ELR (cell line): ENCODE results near the gene NCAPG2.
"Not testable (repeated sequence)": the region's sequence is repeated elsewhere in the genome, so short reads cannot be mapped to it uniquely, and the experiment has no call there.

ENCODE experiments used
- DNase-seq: peaks from one replicate; pipeline ENCODE4 v3.0.0-alpha.2; 2015; ENCODE audit warnings: low read depth

The NCAPG2 gene

DNA sequence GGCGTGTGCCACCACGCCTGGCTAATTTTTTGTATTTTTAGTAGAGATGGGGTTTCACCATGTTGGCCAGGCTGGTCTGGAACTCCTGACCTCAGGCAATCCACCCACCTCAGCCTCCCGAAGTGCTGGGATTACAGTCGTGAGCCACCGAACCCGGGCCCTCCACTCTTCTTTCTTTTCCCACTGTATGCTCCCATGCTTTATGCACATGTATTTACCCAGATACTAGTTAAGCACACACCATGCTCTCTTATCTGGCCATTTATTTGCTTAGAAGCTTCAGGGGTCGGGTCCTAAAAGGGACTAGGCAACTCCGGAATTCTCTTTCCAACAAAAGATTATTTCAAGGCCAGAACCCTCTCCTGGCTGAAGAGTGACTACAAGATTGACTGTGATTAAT lies 78.3 kb downstream of the NCAPG2 start:
- DNase-seq = not testable (repeated sequence)

DNA sequence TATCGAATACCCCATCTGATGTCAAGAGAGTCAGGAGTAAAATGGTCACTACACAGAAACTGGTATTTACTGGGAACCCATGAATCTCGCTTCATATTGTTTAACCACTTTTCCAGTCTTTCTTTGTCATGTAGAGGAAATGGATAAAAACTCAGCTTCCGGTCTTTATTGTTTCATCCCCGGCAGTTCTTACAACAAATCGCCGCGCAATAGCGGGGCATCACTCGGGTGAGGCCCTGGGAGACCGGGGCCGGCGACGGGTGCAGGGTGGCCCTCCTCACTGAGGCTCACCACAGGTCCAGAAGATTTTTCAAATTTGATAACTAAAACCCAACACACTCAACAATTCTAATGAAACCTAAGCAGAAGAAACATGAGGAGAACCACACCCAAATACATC lies 81.4 kb downstream of the NCAPG2 start:
- DNase-seq = no peak

DNA sequence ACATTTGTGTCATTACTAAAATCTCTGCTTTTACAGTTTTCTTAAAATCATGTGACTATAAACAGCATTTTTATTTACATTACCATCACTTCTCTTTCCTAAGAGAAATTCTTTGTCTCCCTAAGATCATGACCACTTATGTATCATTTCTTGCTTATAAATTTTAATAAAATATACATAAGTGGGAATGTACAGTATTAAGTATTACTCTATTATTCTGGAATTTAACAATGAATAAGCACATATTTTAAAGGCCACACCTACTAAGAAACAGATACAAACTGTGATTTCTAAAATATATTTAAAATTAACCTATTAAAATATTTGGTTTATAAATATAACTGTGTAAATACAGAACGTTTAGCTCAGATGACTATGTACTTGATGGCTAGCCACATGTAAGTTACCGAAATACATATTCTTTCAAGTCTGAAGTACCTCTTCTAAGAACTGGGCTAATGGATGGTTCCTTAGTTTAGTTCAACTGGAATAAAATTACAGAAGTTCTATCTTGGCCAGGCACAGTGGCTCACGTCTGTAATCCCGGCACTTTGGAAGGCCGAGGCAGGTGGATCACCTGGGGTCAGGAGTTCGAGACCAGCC lies 83.7 kb downstream of the NCAPG2 start:
- DNase-seq = no peak

DNA sequence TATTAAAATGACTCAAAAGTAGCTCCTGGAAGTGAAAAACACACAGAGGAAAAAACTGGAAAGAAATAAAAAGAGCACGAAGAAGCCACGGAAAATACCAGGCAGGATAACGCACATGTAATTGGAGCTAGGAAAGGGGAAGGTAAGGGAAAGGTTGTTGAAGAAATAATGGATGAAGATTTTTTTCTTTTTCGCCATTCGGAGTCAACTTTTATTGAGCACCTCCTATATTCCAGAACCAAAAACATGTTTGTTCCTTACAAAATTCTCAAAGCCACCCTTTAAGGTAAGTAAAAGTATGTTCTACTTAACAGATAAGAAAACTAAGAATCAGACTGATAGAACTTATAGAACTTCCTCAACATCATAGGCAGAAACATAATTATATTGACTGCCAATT lies 84.2 kb downstream of the NCAPG2 start:
- no peak for DNase-seq

DNA sequence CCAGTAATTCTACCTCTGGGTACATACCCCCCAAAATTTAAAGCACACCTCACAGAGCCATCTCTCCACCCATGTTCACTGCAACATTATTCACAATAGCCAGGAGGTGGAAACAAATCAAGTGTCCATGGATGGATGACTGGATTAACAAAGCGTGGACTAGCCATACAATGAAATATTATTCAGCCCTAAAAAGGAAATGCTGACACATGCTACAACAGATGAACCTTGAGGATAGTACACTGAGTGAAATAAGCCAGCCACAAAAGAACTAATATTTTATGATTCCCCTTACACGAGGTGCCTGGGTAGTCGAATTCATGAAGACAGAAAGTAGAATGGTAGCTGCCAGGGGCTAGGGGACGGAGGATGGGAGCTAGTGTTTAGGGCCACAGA lies 85.9 kb downstream of the NCAPG2 start:
- no peak for DNase-seq

DNA sequence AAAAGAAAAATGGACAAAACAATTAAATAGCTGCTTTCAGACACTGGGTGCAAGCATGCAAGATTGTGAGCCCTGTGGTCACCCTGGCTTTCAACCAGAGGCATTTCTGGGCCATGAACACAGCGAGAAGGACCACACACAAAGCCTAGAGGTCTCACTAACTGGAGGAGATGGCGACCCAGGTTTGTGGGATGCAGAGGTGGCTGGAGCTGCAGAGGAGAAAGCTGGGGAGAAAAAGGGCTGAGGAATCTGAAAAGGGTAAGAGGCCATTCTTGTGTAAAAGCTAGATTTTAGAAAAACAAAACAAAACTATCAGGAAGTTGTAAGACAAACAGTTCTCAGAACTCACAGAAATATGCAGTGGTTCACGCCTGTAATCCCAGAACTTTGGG lies 86.9 kb downstream of the NCAPG2 start:
- no peak for DNase-seq

DNA sequence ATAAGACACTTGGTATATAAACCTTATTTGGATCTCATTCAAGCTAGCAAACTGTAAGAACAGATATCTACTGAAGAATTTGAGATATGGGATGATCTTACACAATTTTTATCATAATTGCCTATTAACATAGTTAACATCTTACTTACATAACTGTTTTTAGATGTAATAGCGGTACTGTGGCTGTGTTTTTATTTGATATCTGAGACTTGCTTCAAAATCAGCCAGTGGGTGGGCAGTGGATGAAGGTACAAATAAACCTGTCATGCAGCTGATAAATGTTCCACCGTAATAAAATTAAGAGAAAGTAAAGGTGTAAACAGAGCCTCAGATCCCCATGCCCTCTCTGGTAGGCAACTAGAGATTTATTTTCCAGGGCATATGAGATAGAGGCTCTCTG lies 88.6 kb downstream of the NCAPG2 start:
- no peak for DNase-seq

DNA sequence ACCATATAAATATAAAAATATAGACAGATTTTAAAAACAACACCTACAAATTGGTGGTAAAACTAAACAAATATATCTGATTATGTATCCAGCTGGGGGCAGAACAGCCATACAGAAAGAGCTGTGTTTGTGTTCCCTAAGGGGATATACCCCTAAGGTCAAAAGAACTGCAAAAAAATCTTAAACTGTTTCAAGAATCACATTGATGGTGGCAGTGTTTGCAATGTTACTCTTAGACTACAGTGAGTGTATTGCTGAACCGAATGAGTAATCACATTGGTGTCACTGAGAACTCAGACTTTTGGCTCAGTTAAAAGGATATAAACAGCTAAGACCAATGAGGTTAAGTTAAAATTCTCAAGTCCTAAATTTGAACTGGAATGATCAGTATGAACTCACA lies 89.9 kb downstream of the NCAPG2 start:
- DNase-seq = peak; percentile 41

DNA sequence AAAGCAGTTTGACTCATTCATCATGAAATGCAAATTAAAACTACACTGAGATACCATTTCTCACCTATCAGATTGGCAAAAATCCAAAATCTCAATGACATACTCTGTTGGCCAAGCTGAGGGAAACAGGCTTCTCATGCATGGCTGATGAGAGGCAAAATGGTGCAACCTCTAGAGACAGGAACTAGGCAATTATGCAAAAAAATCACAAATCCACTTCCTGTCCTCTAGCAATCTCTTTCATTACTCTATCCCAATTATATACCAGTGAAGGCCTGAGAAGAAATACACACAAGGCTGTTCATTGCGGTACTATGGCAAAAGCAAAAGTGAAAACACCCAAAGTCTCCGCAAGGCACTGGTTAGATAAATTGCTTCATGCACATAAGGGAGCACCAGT lies 91.1 kb downstream of the NCAPG2 start:
- no peak for DNase-seq

DNA sequence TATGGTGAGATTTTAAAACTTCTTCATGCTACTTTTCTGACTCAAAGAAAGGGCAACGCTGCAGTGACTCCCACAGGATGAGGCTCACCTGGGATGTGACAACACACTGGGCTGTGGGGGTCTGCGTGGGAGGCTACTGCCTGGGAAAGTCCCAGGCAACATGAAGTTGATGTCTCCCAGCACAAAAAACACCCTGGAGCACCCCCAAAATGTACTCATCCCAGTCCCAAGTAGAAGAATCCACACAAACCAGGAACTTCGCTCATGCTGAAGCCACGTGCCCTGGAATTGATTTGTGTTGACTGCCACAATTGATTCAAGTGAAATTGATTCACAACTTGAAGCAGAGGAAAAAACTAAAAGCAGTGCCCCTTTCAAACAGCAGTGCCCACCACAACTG lies 92.1 kb downstream of the NCAPG2 start:
- DNase-seq = no peak

DNA sequence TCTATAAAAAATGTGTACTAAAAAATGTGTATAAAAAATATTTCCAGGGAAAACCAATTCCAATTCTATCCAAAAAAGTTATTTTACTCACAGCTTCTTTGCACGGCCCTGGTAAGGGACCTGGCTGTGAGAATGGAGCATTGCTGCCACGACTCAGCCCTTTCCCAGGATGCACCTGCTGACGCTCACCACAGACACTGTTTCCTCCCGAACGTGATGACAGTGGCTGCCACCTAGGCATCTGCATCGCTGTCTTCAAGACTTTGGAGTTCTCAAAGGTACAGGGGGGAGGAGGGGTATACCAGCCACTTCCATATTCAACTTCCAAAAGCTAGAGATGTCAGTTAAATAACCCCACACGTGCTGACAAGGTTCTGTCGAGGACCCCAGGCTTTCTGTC lies 93.1 kb downstream of the NCAPG2 start:
- no peak for DNase-seq

DNA sequence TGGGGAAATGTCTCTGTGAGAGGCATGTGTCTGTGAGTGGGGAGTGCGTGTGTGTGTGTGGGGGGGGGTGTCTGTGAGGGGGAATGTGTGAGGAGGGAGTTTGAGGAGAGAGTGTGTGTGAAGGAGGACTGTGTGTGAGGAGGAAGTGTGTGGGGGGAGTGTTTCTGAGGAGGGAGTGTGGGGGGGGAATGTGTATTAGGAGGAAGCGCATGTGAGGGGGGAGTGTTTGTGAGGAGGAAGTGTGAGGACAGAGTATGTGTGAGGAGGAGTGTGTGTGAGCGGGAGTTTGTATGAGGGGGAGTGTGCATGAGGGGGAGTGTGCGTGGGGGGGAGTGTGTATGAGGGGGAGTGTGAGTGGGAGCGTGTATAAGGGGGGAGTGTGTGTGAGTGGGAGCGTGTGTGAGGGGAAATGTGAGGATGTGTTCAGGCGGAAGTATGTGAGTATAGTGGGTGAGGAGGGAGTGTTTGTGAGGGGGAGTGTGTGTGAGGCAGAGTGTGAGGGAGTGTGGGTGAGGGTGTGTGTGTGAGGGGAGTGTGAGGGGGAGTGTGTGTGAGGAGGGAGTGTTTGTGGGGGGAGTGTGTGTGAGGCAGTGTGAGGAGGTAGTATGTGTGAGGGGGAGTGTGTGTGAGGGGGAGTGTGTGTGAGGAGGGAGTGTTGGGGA lies 95.2 kb downstream of the NCAPG2 start:
- no peak for DNase-seq

DNA sequence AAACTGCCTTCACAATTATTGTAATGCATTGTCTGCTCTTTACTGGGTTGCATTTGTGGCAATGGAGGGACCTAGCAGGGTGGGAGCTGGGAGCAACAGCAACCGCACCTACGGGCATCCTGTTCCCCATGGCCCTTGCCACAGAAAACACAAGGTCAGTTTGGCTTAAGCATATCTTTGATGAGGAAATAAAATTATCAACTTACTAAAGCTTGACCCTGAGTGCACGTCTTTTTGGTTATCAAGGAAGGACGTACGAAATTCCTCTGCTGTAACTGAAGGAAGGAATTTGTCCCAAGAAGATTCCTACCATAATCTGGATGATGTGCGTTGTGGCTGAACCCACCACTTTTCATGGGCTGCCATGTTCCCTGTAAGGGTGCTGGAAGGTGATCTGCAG lies 97.0 kb downstream of the NCAPG2 start:
- no peak for DNase-seq

DNA sequence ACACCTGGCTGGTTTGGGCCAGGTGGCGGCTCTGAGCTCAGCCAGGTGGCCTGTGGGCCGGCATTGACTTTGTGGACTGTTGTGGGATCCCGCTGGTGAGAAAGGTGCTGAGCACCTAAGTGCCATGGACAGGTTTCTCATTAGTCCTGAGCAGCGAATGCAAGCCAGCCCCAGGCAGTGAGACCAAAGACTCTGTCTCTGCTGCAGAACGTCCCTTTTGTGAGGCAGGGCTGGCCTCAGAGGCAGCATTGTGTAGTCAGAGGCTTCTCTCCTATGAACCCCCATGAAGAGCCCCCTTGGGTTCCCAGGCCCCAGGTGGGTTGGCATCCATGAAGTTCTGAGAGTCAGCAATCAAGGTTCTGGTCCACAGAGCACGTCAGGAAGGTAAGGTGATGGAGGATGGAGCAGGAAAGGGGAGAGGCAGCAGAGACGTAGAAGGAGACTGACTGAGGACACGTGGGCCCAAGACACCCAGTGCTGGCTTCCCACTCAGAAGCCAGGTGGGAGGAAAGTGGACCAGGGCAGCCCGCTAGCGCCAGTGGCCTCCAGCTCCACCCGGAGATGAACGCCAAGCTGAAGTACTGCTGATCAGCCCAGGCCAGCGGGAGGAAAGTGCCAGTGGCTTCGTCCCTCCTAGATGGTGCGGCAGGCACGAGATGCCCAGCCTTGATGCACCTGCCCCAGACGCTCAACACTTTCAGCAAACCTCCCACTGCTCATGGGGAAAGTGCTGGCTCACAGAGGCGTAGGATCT lies 97.8 kb downstream of the NCAPG2 start:
- no peak for DNase-seq

DNA sequence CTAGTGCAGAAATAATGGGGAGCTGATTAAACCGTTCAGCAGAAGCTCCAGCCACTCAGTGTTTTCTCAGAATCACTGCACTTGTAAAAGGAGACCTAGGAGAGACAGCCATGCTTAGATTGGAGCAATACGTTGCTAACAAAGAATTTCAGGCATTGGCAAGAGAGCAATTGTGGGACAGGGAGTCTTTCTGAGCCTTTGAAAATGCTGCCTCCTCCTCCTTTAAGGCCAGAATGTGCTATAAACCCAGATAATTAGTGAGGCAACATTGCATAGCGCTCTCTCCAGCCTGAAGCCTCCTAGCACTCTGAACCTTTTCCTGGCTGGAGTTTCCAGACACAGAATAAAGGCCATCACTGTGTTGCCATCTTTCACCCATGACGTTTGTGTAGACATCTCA lies 98.5 kb downstream of the NCAPG2 start:
- no peak for DNase-seq

DNA sequence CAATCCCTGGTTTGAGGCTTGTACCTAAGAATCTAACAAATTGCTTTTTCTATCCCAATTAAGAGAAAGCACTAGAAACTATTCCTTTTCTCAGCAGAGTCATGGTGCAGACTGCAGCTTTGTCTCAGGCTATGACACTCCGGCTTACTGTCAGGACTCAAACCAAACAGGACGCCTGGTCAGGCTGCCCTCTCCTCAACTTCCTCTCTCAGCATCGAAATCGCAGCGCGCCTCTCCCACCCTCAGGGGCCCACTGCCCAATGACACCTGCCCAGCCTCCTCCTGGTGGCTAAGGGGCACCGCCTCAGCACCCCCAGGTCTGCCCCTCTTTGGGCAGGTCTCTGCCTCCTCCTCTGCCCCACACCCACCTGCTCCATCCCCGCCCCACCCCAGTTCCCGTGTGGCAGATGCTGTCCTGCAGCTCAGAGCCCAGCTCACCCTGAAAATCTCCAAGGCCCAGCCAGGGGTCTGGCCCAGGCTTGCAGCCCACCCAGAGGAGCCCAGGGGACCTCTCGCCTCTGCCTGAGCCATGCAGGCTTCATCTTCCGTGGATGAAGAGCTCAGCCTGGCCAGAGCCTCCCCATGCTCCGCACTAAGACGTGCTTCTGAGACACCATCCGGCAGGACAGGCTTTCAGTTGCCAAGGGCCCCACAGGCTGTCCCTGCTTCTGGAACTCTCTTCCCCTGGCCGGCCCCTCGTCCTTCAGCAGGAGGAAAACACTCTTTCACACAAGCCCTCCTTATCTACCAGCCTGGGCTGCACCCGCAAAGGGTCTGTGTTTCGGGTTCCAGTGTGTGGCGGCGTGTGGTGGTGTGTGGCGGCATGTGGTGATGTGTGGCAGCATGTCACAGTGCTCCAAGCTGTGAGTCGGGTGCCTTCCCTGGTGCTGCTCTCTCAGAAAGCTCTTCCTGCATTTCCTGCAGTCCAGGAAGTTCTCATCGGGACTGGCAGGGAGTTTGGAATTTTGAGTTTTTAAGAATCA lies 100.5 kb downstream of the NCAPG2 start:
- no peak for DNase-seq

DNA sequence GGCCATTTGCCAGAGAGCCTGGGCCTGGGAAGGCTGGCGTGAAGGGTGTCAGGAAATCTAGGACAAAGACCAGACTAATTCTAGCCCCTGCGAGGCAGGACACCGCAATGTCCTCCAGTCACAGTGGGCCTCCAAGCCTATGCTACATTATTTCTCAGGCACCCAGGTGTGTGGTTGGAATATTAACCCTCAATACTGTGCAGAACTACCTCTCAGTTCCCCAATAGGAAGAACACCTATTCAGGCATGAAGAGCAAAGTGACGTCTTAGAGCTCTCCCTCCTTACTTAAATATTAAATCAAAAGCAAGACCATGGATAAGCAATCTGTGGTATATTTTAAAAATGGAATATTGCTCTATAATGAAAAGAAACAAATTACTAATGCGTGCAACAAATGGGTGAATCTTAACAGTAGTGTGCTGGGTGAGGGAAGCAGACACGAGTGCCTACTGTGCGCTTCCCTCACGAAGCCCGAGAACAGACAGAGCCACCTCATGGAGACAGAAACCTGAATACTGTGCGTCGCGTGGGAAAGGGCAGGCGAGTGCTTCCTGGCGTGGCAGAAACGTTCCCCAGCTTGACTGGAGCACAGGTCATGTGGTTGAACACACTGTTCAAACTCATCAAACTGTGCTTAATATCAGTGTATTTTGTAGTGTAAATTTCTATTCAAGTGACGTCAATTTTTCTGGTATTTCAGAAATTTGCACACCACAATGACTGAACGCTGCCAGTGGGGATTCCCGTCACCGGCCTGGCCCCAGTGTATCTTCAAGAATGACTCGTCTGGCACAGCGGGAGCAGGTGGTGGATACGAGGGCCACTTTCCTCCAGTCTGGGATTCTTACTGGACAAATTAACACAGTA lies 101.5 kb downstream of the NCAPG2 start:
- DNase-seq = peak; percentile 20

DNA sequence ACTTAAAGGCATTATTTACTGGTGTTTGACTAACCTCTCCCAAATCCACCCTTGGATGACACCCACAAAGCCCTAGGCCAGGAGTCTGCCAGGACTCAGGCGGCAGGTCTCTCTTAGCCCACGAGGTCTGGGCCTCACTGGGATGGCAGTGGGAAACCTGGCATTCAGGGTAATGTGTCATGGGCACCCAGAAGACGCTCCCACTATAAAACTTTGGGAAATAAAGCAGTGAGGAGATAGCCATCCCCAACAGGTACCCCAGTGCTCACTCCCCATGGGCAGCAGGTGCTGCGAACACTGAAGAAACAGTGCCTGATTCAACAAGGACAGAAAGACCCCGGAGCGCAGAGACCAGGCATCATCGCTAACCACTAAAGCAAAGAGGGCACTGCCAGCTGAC lies 102.6 kb downstream of the NCAPG2 start:
- DNase-seq = no peak

DNA sequence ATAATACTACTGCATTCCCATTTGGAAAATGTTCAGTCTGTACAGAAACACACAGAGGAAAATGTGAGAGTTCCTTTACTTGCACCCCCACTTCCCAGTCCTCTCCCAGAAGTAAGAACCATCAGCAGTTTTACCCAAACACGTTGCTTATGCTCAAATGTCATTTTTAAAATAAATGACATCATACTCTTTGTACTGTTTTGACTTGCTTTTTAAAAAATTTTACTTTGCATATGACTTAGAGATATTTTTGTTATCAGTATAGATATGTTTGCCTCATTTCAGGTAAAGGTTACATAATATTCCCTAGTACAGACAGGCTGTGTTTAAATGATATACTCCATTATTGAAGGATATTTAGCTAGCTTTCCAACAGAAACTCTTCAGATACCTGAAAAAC lies 103.5 kb downstream of the NCAPG2 start:
- DNase-seq = no peak

DNA sequence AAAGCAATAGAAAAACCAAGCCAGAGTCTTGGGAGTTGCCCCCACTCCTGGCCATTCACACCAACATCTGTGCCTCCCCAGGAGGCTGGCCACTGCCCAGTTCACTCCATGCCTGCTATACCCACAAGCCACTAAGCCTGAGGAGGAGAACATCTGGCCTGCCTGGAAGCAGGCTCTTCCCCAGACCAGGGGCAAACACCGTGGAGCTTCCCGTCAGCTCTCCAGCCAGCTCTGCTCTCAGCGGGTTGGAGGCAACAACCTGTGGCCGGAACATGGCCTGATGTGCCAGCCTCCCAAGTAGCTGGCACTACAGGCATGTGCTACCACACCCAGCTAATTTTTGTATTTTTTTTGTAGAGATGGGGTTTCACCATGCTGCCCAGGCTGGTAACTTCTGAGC lies 107.9 kb downstream of the NCAPG2 start:
- DNase-seq = no peak

DNA sequence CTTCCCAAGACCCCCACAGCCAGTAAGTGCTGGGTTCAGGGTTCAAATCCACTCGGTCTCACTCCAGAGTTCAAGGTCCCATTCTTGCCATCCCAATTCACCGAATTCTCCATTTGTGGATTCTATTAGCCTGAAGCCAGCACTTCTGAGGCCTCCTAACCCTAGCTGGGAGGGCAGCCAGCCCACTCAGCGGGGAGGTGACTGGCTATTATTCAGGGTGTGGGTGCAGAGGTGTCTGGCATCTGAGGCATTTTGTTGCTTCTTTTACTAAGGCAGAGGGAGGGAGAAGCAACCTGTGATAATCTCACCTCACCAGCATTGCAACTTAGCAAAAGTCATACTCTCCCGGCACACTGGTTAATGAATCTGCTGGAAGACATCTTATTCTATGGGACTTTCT lies 108.3 kb downstream of the NCAPG2 start:
- no peak for DNase-seq
